AG08395 (cell line): ENCODE results near the gene ASS1.

Source experiments
- DNase-seq: peaks from one replicate; pipeline ENCODE4 v3.0.0; 2012; ENCODE audit warnings: mixed read lengths, low spot score

ASS1 gene

DNA sequence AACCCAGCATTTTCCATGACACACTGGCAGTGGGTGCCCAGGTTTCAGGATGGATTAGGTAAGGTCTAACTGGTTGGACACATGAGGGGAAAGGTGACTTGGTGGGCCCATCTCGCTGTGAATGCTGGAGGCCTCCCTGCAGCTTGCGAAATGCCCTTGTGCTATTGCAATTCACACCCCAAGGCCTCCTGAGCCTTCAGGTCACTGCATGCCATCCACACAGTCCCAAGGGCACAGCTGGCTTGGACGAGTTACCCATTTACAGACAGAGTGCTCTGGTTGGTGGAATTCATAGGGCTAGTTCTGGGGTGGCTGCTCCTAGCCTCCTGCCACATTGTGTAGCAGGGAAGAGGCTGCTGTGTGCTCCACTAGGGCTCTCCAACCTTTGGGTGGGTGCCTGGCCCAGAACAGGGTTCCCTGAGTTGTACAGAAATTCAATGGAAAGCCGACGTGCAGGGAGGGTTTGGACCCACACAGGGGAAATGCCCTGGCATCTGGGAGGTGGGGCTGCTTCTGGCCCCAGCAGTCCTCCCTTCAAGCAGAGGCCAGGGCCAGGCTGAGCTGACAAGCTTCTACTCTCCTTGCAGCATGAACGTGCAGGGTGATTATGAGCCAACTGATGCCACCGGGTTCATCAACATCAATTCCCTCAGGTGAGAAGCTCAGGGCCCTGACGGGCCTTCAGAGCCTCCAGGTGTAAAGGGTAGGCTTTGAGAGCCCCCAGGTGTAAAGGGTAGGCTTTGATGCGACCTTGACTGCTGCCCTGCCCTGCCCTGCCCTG, 54.3 kb downstream of the ASS1 start:
- DNase-seq, result no peak

DNA sequence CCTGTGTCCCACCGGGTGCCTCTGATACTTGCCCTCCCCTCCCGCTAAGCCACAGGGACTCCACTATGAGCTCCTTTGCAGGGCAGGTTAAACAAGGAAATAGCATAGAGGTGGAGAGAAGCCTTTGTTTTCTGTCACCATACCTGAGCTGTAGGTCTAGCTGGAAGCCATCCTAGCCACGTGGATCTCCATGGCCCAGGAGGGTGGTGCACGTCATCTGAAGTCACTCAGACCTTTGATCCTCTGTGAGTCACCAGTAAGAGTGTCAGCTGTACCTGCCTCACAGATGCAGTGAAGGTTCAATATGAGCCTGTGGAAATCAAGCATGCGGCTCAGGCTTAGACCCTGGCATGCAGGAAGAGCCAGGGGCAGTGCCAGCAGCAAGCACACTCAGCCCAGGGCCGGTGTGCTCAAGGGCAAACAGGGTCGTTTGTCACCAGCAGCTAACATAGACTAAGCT, 55.1 kb downstream of the ASS1 start:
- DNase-seq, result no peak

DNA sequence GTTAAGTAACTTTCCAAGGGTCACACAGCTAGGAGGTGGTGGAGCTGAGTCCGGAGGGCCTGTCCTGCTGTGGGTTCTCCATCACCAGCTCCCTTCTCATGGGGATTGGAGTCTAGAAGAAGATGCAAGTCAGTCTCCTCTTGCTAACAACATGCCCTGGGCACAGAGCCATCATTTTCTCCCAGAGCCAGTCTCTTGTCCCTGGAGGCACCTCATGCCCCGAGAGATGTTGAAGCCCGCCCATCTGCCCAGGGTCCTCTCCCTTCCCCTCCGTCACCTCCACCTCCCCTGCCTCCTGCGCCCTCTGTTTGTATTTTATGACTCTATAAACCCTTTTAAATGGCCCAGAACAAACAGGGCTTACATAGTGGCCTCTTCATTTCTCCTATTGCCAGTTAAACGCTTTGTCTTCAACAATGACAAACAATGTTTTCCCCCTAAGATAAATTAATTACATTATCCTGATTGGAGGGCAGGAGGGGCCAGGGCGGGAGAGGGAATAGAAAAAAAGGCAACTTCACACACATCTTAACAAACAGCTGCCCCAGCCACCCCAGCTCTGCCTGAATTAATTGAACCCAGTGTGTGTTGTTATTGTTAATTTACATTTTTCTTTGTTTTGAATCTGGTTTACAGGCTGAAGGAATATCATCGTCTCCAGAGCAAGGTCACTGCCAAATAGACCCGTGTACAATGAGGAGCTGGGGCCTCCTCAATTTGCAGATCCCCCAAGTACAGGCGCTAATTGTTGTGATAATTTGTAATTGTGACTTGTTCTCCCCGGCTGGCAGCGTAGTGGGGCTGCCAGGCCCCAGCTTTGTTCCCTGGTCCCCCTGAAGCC, 55.8 kb downstream of the ASS1 start:
- DNase-seq, result no peak

GRCh38 chr9:130501639-130502038, 56.9 kb downstream of the ASS1 start:
- DNase-seq, result no peak

- DNase-seq, result no peak
These were observed 63.5 kb downstream of the ASS1 start for GRCh38 chr9:130508218-130508617.

DNA sequence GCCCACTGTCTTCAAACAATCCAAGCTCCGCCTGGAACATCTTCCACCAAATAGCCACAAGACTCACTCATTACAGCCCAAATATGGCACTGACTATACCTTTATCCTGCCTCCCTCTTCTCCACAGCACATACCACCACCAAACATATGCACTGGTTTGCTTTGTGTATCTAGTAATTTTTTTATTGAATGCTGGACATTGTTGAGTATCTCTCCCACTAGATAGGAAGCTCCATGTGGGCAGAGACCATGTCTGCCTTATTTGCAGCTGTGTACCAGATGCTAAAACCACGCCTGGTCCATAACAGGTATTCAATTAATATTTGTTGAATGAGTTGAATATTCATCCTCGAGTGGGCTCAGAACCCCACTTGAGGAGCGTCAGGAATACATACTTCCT, 67.4 kb downstream of the ASS1 start:
- DNase-seq, result no peak

GRCh38 chr9:130513078-130513477, 68.3 kb downstream of the ASS1 start:
- DNase-seq, result no peak

- no peak for DNase-seq
These were observed 73.5 kb downstream of the ASS1 start for GRCh38 chr9:130518233-130518632.

- no peak for DNase-seq
These were observed 74.4 kb downstream of the ASS1 start for GRCh38 chr9:130518943-130519799.

- no peak for DNase-seq
These were observed 75.2 kb downstream of the ASS1 start for GRCh38 chr9:130519927-130520326.

- no peak for DNase-seq
These were observed 77.0 kb downstream of the ASS1 start for GRCh38 chr9:130521715-130522114.

- DNase-seq, result no peak
These were observed 77.6 kb downstream of the ASS1 start for GRCh38 chr9:130522233-130522808.

GRCh38 chr9:130523921-130524320, 79.2 kb downstream of the ASS1 start:
- no peak for DNase-seq

DNA sequence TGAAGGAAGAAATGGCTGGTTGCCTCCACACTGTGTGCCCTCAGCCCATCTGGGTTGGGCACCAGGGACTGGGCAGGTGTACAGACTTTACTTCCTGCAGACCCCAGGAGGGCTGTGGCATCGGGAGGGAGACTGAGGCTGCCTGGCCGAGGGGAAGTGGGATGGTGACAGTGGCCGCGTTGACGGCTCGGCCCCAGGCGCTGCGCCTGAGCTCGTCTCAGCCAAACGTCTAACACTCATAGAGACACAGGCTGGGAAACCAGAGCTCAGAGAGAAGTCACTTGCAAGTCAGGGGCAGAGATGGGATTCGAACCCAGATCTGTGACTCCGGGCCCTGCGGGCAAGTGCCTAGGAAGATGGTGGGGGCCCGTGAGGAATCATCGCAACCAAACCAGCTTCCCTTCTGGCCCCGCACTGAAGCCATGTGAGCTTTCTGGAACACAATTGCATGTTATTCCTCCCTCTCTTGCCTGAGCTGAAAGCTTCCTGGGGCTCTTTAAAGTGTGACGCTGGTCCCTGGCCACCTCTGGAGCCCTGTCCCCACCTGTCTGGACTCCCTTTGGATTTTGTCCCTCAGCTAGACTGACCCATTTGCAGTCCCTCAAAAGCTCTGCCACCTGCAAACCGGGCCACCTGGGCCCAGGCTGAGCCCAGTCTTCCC, 81.6 kb downstream of the ASS1 start:
- DNase-seq, result no peak

GRCh38 chr9:130526854-130527650, 82.3 kb downstream of the ASS1 start:
- no peak for DNase-seq

DNA sequence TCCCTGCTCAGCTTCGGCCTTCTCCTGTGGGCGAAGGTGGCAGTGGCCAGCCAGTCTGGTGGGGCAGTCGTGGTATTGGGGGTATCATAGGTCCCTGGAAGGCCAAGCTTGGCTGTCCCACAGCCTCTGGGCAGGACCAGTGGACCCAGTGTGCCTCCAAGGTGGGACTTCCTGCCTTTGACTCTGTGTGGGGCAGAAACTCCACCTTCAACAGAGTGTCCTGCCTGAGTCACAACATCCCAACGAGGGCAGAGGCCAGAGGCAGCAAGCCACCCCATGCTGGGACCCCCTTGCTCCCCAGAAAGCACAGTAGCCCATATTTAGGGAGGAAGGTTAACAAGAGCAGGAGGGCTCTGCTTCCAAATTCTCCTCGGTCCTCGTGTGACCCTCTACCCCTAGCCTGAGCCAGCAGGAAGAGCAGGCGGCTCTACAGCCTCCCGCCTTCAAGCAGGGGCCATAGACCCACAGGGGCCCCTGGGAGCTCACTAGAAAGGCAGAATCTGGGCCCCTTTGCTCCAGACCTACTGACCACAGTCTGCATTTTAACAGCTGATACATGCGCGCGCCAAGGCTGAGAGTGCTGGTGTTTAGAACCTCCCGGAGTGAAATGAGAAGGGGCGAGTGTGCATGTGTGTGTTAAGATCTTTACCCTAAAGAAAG, 83.0 kb downstream of the ASS1 start:
- no peak for DNase-seq

DNA sequence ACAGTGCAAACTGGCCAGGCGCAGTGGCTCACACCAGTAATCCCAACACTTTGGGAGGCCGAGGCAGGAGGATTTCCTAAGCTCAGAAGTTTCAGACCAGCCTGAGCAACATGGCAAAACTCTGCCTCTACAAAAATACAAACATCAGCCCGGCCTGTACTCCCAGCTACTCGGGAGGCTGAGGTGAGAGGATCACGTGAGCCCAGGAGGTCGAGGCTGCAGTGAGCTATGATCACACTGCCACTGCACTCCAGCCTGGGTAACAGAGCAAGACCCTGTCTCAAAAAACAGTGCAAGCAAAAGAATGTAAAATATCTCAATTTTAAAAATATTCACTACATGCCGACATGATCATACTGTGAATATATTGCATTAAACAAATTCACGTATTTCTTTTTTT, 83.9 kb downstream of the ASS1 start:
- DNase-seq, result no peak

DNA sequence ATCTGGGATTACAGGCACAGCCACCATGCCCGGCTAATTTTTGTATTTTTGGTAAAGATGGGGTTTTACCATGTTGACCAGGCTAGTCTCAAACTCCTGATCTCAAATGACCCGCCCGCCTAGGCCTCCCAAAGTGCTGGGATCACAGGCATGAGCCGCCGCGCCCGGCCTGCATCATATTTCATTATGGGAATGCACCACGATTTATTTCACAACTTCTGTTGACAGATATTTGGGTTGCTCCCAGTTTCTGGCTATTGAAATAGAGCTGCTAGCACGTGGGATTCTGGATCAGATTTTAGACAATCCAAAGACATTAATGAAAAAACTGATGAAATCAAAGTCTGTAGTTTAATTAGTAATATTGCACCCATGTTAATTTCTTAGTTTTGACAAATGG, 86.2 kb downstream of the ASS1 start:
- DNase-seq, result peak; percentile 18

GRCh38 chr9:130531670-130532069, 86.9 kb downstream of the ASS1 start:
- no peak for DNase-seq
